Ascending aorta (tissue), 2 donors: ENCODE data around the gene SUN5. TPM values are rescaled to one million over a fixed set of nuclear protein-coding genes. Genes with fewer than 3 reads are reported as not detected.
"Not testable (repeated sequence)": the region's sequence is repeated elsewhere in the genome, so short reads cannot be mapped to it uniquely, and the experiment has no call there.

Experiments used
- DNase-seq, 2 donors: peaks; one replicate each; pipeline ENCODE4 v3.0.0-alpha.2; 2019; ENCODE audit warnings: low spot score in 2 of 2
- H3K27ac ChIP-seq, 2 donors: fragments of 200-600 bp; sonication (generic); one replicate each; pipeline ENCODE4 v1.5.1; 2016 to 2017; ENCODE audit warnings: mild to moderate bottlenecking in 1 of 2
- H3K27me3 ChIP-seq: fragments of 200-600 bp; sonication (generic); one replicate; pipeline ENCODE4 v1.5.1; 2017
- H3K36me3 ChIP-seq, 2 donors: fragments of 200-600 bp; sonication (generic); one replicate each; pipeline ENCODE4 v1.5.1; 2016
- H3K4me1 ChIP-seq, 2 donors: fragments of 200-600 bp; sonication (generic); one replicate each; pipeline ENCODE4 v1.5.1; 2016 to 2017; ENCODE audit warnings: mild to moderate bottlenecking in 1 of 2
- H3K4me3 ChIP-seq, 2 donors: fragments of 200-600 bp; sonication (generic); one replicate each; pipeline ENCODE4 v1.5.1; 2016 to 2017; ENCODE audit warnings: mild to moderate bottlenecking in 1 of 2
- H3K9me3 ChIP-seq, 2 donors: fragments of 200-600 bp; sonication (generic); one replicate each; pipeline ENCODE4 v1.5.1; 2016
- intact Hi-C: fragments of 100-400 bp; cut with DNase I; formaldehyde crosslinking; loops from one replicate; pipeline ENCODE4 v1.15.1; 2023
- total RNA-seq: library from RNA; depleted of rRNA; stranded (reverse); fragments of >200 nt; gene quantifications from one replicate; pipeline ENCODE4 v1.1.0, GENCODE V29; 2016
- TF ChIP-seq, protein P1 (sequence below), 3 experiments: fragments of 200-600 bp in 2 of 3; fragments of 450-650 bp in 1 of 3; sonication (generic) in 2 of 3; IDR thresholded peaks; one replicate each; pipeline ENCODE4 v1.5.1; 2016 to 2019; ENCODE audit warnings: antibody characterized with exemption in 3 of 3, mild to moderate bottlenecking in 1 of 3, moderate library complexity in 1 of 3

SUN5 gene, protein sequence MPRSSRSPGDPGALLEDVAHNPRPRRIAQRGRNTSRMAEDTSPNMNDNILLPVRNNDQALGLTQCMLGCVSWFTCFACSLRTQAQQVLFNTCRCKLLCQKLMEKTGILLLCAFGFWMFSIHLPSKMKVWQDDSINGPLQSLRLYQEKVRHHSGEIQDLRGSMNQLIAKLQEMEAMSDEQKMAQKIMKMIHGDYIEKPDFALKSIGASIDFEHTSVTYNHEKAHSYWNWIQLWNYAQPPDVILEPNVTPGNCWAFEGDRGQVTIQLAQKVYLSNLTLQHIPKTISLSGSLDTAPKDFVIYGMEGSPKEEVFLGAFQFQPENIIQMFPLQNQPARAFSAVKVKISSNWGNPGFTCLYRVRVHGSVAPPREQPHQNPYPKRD
- not detected for total RNA-seq

DNA sequence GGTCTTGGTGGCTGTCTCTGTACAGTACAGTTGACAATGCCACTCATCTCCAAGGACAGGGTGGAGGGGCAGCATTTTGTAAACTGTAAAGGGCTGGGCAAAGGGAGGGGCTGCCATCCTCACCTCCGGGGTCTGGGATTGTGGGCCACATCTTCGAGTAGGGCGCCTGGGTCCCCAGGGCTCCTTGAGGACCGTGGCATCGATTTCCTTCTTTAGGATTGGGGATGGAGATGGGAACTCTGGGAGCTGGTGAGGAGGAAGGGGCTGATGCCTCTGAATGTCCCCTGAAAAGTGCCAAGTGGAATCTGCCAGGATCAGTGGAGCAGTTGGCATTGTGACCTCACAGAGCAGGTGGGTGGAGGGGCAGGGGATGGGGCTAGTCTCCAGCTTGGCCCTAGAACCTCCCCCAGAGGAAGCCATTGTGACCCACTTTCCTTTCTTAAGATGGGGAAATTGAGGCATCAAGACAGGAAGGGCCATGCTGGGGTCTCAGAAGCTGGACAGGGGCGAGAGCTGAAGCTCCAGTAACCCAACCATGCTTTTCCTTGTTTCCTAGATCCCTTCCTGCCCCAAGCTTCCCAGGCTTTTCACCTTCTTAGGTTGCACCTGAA lies at the start of gene SUN5:
SUN5 (minus strand) TSS at position 293 of the 611 bp plus-strand sequence; CDS start at position 200, 93 bp downstream.
- TF ChIP-seq, protein P1, sequence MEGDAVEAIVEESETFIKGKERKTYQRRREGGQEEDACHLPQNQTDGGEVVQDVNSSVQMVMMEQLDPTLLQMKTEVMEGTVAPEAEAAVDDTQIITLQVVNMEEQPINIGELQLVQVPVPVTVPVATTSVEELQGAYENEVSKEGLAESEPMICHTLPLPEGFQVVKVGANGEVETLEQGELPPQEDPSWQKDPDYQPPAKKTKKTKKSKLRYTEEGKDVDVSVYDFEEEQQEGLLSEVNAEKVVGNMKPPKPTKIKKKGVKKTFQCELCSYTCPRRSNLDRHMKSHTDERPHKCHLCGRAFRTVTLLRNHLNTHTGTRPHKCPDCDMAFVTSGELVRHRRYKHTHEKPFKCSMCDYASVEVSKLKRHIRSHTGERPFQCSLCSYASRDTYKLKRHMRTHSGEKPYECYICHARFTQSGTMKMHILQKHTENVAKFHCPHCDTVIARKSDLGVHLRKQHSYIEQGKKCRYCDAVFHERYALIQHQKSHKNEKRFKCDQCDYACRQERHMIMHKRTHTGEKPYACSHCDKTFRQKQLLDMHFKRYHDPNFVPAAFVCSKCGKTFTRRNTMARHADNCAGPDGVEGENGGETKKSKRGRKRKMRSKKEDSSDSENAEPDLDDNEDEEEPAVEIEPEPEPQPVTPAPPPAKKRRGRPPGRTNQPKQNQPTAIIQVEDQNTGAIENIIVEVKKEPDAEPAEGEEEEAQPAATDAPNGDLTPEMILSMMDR (IDR thresholded peaks at IDR 0.05) = no peak
- no peaks in the 10 kb centered on the region for H3K27me3 ChIP-seq
- H3K4me1 ChIP-seq = no peaks in the 10 kb centered on the region
- H3K27ac ChIP-seq = no peak within 1 kb of the TSS
- H3K4me3 ChIP-seq = no peak within 1 kb of the TSS
- no peaks in the 10 kb centered on the region for H3K9me3 ChIP-seq
- intact Hi-C loops = no loop called here
- no peaks in the 10 kb centered on the region for H3K36me3 ChIP-seq
- DNase-seq = no peak

DNA sequence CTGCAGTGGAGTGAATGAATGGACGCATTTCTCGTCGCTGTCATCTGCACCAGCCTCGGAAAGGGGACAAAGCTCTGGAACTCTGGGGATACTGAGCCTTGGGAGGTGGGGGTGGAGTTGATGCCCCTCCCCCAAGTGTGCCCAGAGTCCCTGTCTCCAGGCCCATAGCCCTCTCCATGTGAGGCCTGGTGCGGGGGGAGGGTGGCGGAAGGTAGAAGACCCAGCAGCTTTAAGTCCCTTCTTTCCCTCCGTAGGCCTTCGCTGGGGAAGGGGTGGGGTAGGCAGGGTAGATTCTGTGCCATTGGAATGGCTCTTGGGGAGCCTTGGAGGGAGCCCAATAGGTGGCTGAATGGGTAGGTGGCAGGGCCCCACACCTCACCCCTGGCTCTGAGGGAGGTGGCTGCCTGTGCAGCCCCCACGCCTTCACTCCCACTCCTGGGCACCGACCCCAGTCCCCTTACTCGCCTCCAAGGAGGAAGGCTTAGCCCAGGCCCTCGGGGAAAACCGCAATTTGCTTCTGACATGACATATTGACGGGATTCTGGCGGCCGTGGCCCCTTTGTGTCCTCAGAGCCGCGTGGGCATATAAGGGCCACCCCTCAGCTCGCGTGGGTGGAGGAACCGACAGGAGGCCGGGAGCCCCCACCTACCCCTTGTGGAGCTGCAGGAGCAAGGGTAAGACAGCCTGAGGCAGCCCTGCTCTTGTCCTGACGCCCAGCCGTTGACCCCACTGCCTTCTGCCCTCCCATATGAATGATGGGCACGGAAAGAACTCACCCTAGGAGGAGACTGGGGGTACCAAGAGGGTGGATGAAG lies 49.3 kb upstream of the SUN5 start, which contains the start of gene BPIFB3:
BPIFB3 (plus strand) TSS at position 613 of the 816 bp plus-strand sequence. CDS start 1,533 bp downstream, outside the sequence.
- no peak within 1 kb of the TSS for H3K4me3 ChIP-seq
- intact Hi-C loops = no loop called here
- no peaks in the 10 kb centered on the region for H3K27me3 ChIP-seq
- TF ChIP-seq, protein P1 (IDR thresholded peaks at IDR 0.05) = no peak
- no peak within 1 kb of the TSS for H3K27ac ChIP-seq
- H3K4me1 ChIP-seq = no peaks in the 10 kb centered on the region
- no peaks in the 10 kb centered on the region for H3K36me3 ChIP-seq
- H3K9me3 ChIP-seq = no peaks in the 10 kb centered on the region
- DNase-seq = no peak

DNA sequence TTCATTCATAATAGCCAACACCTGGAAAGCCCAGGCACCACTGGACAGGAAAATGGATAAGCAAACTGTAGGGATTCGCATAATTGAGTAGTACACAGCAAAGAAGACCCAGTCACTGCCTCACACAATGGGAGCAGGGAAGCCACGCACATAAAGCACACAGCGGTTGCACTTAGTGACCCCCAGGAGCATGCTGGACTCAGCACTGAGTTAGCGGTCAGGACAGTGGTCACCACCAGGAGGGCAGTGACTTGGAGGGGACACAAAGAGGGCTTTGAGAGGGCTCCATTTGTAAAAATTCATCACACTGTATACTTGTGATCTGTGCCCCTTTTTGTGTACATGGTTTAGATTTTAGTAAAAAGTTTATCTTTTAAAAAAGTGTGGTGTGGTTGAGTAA lies 47.1 kb upstream of the SUN5 start:
- Histone ChIP-seq H3K9me3 (no peaks in the 10 kb centered on the region), H3K4me1 (no peaks in the 10 kb centered on the region), H3K27me3 (no peaks in the 10 kb centered on the region), H3K27ac (no peak overlapping the region), H3K4me3 (no peak overlapping the region), H3K36me3 (no peaks in the 10 kb centered on the region)
- TF ChIP-seq, protein P1 (IDR thresholded peaks at IDR 0.05) = no peak
- DNase-seq = no peak
- intact Hi-C loops = no loop called here

DNA sequence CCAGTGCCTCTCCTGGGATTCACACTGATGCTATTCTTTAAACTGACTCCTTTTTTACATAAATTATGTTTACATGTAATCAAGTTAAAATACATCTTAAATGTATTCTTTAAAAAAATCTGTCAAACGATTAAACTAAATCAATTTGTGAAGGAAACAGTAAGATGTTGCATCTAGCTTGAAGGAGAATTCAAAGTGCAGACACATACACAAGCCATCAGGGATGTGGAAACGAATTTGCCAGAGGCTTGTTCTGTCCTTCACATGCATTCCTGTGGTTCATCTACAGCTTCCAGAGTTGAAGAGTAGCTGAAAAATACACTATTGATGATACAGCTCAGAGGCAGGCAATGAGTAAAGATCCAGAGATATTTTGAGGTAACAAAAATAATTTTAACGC lies 42.2 kb upstream of the SUN5 start:
- H3K4me3 ChIP-seq = no peak overlapping the region
- intact Hi-C loops = no loop called here
- no peak overlapping the region for H3K27ac ChIP-seq
- H3K36me3 ChIP-seq = no peaks in the 10 kb centered on the region
- no peaks in the 10 kb centered on the region for H3K27me3 ChIP-seq
- no peak for DNase-seq
- H3K9me3 ChIP-seq = peaks cover 0 to 9% of the 10 kb centered on the region in 2 donors
- TF ChIP-seq, protein P1 (IDR thresholded peaks at IDR 0.05) = no peak
- H3K4me1 ChIP-seq = no peaks in the 10 kb centered on the region

DNA sequence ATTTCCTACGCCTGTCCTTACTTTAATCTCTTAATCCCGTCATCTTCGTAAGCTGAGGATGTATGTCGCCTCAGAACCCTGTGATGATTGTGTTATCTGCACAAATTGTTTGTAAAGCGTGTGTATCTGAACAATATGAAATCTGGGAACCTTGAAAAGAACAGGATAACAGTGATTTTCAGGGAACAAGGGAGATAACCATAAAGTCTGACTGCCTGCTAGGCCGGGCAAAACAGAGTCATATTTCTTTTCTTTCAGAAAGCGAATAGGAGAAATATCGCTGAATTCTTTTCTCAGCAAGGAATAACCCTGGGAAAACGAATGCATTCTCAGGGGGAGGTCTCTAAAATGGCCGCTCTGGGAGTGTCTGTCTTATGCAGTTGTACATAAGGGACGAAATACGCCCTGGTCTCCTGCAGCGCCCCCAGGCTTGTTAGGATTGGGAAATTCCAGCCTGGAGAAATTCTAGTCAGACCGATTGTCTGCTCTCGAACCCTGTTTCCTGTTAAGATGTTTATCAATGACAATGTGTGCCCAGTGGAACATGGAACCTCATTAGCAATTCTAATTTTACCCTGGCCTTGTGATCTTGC lies 41.0 kb upstream of the SUN5 start:
- intact Hi-C loops = not testable (repeated sequence)

More for the DNA sequence above, 41.0 kb upstream of the SUN5 start:
- H3K9me3 ChIP-seq, H3K27ac ChIP-seq, DNase-seq, H3K27me3 ChIP-seq, H3K4me3 ChIP-seq, H3K36me3 ChIP-seq, H3K4me1 ChIP-seq: not testable (repeated sequence)
